Osteocyte (in vitro differentiated cells): ENCODE data around the gene ATP5MC2. TPM values are rescaled to one million over a fixed set of nuclear protein-coding genes. Genes with fewer than 3 reads are reported as not detected.

Source experiments
- DNase-seq: peaks from one replicate; pipeline ENCODE4 v3.0.0; 2021; ENCODE audit warnings: mixed read lengths; ENCODE audit not compliant: unreplicated experiment; ENCODE audit errors: extremely low spot score
- H3K27ac Mint-ChIP-seq: one replicate; pipeline ENCODE4 v1.8.0; 2021; ENCODE audit warnings: mild to moderate bottlenecking, mixed read lengths; ENCODE audit not compliant: unreplicated experiment
- H3K27me3 Mint-ChIP-seq: one replicate; pipeline ENCODE4 v1.8.0; 2021; ENCODE audit warnings: mixed read lengths; ENCODE audit not compliant: unreplicated experiment
- H3K36me3 Mint-ChIP-seq: one replicate; pipeline ENCODE4 v1.8.0; 2021; ENCODE audit warnings: mixed read lengths; ENCODE audit not compliant: unreplicated experiment
- H3K4me1 Mint-ChIP-seq: one replicate; pipeline ENCODE4 v1.8.0; 2021; ENCODE audit warnings: mixed read lengths; ENCODE audit not compliant: unreplicated experiment
- H3K4me3 Mint-ChIP-seq: one replicate; pipeline ENCODE4 v1.8.0; 2021; ENCODE audit warnings: mild to moderate bottlenecking, moderate library complexity, mixed read lengths; ENCODE audit not compliant: unreplicated experiment
- H3K9me3 Mint-ChIP-seq: one replicate; pipeline ENCODE4 v1.8.0; 2021; ENCODE audit warnings: mixed read lengths; ENCODE audit not compliant: unreplicated experiment
- total RNA-seq: library from RNA; stranded (reverse); gene quantifications from 2 replicates; pipeline ENCODE4 v1.2.1, GENCODE V29; 2021
- TF ChIP-seq, protein P1 (sequence below): fragments of 200-600 bp; sonication (generic); IDR thresholded peaks from 2 replicates; pipeline ENCODE4 v1.5.0; 2021; ENCODE audit warnings: antibody characterized with exemption, mild to moderate bottlenecking, moderate library complexity

Gene ATP5MC2
- total RNA-seq, 1 donor from 2014 or later: 294 TPM

DNA sequence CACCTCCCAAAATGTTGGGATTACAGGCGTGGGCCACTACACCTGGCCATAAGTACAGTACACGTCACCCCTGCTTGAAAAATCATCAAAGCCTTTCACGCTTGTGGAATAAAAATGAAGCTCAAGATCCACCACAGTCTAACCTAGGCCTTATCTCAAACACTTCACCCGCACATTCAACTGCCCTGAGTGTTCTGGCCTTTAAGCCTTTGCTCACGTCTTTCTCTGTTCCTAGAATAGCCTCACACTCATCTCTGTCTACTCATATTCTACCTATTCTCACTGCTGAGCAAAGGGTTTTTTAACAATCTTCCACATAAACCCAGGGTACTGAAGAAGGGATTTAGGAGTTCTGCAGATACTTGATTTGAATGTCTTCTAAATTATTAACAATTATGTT lies 41.4 kb upstream of the ATP5MC2 start:
- DNase-seq: no peak
- Mint-ChIP-seq H3K27ac (no peak overlapping the region), H3K27me3 (no peaks in the 10 kb centered on the region), H3K9me3 (no peaks in the 10 kb centered on the region), H3K4me1 (no peaks in the 10 kb centered on the region), H3K36me3 (peaks cover 70% of the 10 kb centered on the region), H3K4me3 (no peak overlapping the region)
- TF ChIP-seq, protein P1, sequence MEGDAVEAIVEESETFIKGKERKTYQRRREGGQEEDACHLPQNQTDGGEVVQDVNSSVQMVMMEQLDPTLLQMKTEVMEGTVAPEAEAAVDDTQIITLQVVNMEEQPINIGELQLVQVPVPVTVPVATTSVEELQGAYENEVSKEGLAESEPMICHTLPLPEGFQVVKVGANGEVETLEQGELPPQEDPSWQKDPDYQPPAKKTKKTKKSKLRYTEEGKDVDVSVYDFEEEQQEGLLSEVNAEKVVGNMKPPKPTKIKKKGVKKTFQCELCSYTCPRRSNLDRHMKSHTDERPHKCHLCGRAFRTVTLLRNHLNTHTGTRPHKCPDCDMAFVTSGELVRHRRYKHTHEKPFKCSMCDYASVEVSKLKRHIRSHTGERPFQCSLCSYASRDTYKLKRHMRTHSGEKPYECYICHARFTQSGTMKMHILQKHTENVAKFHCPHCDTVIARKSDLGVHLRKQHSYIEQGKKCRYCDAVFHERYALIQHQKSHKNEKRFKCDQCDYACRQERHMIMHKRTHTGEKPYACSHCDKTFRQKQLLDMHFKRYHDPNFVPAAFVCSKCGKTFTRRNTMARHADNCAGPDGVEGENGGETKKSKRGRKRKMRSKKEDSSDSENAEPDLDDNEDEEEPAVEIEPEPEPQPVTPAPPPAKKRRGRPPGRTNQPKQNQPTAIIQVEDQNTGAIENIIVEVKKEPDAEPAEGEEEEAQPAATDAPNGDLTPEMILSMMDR: no peak

- Mint-ChIP-seq H3K27me3 (peaks cover 4% of the 10 kb centered on the region), H3K27ac (no peak overlapping the region), H3K36me3 (peaks cover 58% of the 10 kb centered on the region), H3K9me3 (no peaks in the 10 kb centered on the region), H3K4me3 (no peak overlapping the region), H3K4me1 (no peaks in the 10 kb centered on the region)
- TF ChIP-seq, protein P1: no peak
- DNase-seq: no peak
Measured at GRCh38 chr12:53714004-53714403, 38.1 kb upstream of the ATP5MC2 start.

GRCh38 chr12:53713516-53713915 lies 37.6 kb upstream of the ATP5MC2 start:
- DNase-seq: no peak
- H3K4me1 Mint-ChIP-seq: no peaks in the 10 kb centered on the region
- no peaks in the 10 kb centered on the region for H3K9me3 Mint-ChIP-seq
- peaks cover 58% of the 10 kb centered on the region for H3K36me3 Mint-ChIP-seq
- no peak overlapping the region for H3K4me3 Mint-ChIP-seq
- TF ChIP-seq, protein P1: no peak
- peaks cover 9% of the 10 kb centered on the region for H3K27me3 Mint-ChIP-seq
- no peak overlapping the region for H3K27ac Mint-ChIP-seq

DNA sequence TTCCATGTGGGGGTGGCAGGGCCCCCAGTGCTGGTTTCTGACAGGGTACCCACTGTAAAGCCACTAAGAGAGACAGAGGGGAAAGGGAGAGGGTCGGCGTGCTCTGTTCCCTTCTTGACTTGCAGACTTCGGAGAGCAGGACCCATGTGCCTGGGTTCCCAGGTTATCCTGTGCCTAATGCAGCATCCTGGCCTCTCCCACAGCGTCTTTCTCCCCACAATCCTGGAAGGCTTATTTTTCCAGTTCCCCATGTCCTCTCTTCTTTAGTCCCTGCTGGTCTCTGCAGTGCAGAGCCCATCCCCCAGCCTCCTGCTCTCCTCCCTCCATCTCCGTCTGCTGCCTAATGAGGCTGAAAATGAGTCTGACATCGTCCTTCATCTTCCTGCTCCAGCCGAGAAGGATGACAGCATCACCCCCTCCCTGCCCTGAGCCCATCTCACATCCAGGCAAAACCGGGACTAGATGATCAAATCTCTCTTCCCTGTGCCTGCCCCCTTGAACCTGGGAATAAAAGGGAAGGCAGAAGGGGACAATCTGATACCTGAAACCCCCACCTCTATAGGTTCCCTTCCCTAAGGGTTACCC lies 36.3 kb upstream of the ATP5MC2 start:
- Mint-ChIP-seq H3K4me3 (no peak overlapping the region), H3K27ac (no peak overlapping the region), H3K36me3 (peaks cover 53% of the 10 kb centered on the region), H3K27me3 (peaks cover 16% of the 10 kb centered on the region), H3K4me1 (no peaks in the 10 kb centered on the region), H3K9me3 (no peaks in the 10 kb centered on the region)
- TF ChIP-seq, protein P1: no peak
- no peak for DNase-seq

DNA sequence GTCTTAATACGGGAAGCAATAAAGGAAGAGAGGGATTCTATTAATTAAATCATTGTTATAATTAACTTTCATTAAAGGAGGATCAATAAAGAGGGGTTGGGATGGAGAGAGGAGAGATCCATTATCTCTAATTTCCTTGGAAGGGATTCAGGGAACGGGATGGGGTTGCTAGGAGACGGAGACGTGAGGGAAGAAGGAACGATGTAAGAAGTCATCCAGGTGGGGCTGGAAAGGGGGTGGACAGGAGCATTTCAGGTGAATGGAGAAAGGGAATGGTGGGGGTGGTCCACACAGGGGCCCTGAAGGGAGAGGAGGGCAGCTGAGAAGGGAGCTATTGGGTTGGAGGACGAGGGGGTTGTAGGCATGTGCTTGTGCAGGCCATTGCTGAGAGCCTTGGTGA lies 34.2 kb upstream of the ATP5MC2 start:
- DNase-seq: no peak
- Mint-ChIP-seq H3K9me3 (no peaks in the 10 kb centered on the region), H3K4me1 (no peaks in the 10 kb centered on the region), H3K27ac (no peak overlapping the region), H3K4me3 (no peak overlapping the region), H3K36me3 (peaks cover 38% of the 10 kb centered on the region), H3K27me3 (peaks cover 34% of the 10 kb centered on the region)
- TF ChIP-seq, protein P1: no peak
